HG02870 (cell line): Measurements from ENCODE around the gene NOTCH3.

Experiments used
- ATAC-seq: cut with Tn5 transposase; IDR thresholded peaks from one replicate; pipeline ENCODE4 v1.9.1; 2021; ENCODE audit warnings: mild to moderate bottlenecking, moderate library complexity; ENCODE audit not compliant: unreplicated experiment

Gene NOTCH3

DNA sequence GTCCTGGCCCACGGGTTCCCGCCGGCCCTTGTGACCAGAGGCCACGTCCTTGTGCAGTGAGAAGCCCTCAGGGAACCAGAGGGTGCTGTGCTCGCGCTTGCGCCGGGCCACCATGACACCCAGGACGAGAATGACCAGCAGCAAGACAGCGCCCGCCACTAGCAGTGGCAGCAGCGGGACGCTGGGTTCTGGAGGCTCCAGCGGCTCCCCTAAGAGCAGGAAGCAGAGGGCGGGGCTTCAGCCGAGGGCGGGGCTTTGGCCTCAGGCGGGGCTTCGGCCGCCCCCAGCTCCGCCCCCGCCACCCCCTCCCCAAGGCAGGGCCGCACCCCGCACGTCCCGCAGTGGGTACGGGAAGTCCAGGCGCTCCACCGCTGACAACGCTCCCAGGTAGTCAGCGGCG is 30.4 kb downstream of the NOTCH3 start:
- ATAC-seq = no peak

DNA sequence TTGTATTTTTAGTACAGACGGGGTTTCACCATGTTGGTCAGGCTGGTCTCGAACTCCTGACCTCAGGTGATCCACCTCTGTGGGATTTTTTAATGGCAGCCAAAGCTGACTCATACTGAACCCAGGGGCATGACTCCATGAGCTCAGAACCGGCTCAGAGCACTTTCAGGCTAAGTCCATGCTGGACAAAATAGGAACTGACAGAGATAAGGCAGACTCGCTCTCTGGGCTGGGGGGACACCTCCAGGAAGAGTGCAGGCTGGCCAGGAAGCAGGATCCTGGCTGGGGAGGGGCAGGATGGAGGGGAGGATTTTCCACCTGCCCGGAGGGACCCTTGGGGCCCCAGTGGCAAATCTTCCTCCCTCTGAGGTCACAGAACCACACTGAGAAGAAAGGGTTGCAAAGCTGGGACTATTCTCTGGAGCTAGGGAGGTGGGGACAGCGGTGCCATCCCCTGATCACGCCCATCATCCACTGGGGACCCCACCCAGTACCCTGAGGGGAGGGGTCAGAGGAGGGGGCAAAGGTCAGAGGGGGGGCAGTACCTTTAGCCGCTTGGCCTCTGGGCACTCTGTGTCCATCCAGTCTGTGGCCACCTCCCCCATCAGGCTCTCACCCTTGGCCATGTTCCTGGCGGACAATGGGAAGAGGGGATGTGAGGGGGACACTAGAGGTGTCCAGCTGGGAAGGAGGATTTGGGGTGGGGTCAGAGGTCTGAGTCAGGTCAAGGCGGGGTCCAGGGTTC is 31.1 kb downstream of the NOTCH3 start:
- ATAC-seq = no peak

DNA sequence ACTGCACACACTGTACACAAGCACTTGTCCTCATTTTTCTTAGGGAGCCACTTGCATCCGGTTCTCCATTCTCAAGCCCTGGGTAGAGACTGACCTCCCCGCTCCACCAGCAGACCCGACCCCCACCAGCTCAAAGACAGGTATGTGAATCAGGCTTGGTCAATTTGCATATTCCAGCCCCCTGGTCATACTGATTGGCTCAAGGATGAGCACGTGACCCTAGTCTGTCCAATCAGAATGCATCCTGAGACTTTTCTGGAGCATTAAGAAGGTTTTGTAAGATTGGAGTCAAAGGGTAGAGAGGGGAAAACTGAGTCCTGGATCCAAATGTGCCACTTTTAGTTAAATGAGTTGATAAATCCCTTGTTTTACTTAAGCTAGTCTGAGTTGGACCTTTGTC is 34.1 kb downstream of the NOTCH3 start:
- ATAC-seq = no peak

DNA sequence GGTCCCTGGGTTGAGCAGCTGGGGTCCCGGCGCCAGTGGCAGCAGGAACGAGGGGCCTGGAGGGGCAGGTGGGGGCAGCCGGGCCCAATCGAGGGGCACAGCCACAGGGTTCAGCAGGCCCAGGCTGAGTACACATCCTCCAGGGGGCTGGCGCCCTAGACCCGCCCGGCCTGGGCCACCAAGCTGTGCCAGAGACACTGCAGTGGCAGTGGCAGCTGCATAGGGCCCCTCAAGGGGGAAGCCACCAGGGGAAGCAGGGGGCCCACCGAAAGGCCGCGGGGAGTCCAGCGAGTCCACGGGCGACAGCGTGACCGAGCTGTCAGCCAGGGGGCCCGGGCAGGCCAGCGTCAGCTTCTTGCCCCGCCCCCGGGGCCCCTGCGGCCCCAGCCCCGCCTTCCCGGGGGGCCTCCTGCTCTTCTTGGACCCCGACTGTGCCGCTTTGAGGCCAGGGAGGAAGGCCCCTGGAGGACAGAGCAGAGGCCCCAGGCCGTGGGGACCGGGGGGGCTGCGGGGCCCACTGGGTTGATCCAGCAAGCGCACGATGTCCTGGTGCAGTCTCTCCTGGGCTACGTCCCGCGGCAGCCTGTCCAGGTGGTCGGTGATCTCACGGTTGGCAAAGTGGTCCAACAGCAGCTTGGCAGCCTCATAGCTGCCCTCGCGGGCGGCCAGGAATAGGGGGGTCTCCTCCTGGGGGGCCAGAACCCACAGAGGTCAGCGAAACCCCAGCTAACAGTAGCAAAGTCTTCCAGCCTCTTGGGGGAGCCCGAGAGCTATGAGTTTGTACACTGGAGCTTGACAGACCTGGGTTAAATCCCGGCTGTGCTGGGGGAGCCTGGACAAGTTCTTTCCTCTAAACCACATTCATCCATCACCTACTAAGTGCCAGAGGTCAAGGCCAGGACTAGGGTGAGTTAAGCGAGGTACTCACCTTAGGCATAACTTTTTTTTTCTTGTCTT is 39.5 kb downstream of the NOTCH3 start:
- ATAC-seq = no peak

DNA sequence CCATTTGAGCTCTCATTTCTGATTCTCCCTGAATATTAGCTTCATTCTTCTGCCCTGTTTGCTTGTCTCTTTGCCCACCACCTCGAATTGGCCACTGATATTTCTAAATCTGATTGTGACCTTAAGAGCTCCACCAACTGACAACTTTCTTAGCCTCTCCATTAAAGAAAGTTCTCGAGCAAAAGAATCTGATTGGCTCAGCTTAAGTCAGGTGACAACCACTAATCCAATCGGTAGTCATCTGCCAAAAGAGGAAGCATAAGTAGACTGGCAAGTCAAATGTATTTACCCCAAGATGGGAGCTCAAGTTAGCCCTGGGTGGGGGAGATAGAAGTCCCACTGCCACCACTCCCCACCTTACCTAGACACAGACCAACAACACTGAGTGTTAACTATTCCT is 41.5 kb downstream of the NOTCH3 start:
- no peak for ATAC-seq

DNA sequence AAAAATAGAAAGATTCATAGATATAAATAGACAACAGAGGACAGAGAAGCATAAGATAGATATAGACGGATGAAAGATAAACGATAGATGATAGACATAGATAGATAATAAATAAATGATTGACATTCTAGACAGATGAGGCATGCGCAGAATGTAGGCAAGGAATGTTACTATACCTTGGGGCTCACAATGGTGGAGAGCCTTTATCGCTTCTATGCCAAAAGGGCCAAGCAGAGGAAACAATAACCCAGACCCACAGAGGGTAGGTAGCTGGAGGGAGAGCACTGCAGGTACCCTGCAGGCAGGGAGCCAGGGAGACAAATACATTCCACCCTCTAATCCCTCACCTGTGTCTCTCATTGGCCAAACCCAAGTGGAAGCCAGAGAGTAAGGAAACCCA is 44.4 kb downstream of the NOTCH3 start:
- ATAC-seq = no peak

DNA sequence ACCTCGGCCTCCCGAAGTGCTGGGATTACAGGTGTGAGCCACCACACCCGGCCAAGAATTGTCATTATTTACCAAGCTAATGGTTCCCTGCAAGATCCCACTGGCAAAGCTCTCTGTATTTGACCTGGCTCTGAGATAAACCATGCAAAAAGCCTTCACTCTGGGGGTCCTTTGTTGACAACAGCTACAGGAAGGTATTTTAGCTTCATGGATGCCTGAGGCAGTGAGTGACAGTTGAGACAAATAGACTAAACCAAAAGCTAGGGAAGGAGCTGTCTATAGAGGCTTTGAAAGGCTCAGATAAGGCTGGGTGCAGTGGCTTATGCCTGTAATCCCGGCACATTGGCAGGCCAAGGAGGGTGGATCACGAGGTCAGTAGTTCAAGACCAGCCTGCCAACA is 45.5 kb downstream of the NOTCH3 start:
- ATAC-seq = no peak

DNA sequence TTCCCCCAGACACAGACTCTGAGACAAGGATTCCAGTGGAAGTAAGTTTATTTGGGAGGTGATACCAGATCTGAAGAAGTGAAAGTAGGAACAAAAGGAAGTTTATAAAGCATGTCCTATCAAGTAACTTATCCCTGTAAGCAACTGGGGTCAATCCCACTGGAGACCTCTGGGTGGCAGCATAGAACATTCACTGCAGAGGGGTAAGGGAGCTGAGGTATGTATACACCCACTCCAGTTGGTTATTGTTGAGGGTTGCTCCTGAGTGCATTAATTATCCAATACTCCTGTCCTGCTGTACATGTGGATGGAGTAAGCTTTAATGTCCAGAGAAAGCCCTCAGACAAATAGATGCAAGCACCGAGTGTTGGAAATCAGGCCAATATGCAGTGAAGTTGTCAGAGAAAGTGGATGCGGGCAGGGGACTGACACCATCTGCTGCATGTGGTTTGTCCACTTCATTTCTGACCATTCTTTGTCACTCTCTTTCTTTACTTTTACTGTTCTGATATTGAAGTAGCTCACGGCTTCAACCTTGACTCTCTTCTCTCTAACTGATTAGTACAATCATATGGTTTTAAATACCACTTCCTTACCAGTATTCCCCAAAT is 46.7 kb downstream of the NOTCH3 start:
- no peak for ATAC-seq

DNA sequence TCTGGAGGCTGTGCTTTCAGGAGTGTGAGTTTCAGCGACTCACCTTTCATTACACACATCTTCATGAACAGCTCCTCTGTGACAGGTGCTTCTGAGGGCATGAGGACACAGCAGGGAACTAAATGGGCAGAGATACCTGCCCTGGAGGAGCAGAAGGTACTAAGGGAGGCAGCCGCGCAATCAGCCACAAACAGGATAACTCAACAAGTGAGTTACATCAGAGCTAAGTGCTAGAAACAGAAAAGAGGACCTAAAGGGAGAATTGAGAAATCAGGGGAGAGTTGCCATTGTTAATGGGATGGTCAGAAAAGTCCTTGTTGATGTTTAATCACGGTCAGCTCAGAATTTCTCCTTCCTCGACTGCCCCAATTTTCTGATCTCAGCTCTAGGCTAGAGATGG is 51.1 kb downstream of the NOTCH3 start:
- ATAC-seq = no peak

DNA sequence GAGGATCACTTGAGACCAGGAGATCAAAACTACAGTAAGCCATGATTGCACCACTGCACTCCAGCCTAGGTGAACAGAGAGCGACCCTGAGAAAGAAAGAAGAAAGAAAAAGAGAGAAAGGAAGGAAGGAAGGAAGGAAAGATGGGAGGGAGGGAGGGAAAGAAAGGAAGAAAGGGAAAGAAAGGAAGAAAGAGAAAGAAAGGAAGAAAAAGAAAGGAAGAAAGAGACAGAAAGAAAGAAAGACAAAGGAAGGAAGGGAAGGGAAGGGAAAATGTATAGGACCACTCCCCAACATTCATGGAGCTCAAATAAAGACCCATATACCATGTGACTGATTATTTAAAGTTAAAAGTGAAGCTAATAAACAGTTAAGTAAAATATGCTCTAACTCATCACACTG is 53.7 kb downstream of the NOTCH3 start:
- ATAC-seq = no peak

DNA sequence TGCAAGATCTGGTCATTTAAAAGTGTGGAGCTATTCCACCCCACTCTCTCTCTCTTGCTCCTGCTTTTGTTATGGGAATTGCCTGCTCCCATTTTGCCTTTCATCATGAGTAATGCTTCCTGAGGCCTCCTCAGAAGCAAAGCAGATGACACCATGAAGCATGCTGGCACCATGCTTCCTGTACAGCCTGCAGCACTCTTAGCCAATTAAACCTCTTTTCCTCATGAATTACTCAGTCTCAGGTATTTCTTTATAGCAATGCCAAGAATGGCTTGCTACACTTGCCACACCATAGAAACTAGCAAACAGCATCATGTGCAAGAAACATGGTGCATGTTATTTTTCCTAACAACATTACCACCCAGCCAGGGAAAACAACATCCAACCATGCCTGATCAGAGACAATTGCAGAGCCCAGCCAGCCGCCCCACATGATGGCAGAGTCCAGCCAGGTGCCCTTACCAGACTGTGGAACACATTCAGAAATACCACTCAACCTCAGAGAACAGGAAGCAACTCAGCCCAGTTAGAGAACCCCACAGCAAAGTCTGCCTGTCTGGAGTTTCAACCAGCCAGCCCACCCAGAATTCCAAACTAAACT is 56.6 kb downstream of the NOTCH3 start:
- no peak for ATAC-seq

DNA sequence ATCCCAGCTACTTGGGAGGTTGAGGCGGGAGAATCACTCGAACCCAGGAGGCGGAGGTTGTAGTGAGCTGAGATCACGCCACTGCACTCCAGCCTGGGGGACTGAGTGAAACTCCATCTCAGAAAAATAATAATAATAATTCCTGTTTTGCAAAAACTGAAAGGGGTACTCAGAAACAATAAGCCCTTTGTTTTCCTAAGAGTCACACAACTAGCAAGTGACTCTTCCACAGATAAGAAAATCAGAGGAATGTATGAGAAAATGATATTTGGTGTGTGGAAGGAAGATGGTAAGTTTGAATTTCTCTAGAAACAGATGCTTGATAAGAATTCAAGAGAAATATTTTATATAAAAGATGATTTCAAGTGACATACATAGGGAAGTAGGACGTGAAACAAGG is 58.5 kb downstream of the NOTCH3 start:
- ATAC-seq = no peak

DNA sequence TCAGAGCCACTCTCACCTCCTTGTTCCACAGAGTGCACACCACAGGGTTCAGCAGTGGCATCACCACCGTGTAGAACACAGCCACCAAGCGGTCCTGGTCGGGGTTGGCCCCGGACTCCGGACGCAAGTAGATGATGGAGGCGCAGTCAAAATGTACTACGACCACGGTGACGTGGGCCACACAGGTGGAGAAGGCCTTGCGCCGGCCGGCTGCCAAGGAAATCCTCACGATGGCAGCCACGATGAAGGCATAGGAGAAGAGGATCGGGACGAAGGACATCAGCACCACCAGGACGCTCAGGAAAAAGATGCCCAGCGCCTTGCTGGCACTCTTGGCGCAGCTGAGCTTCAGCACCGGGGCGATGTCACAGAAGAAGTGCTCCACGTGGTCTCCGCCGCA is 59.7 kb downstream of the NOTCH3 start:
- ATAC-seq = no peak

DNA sequence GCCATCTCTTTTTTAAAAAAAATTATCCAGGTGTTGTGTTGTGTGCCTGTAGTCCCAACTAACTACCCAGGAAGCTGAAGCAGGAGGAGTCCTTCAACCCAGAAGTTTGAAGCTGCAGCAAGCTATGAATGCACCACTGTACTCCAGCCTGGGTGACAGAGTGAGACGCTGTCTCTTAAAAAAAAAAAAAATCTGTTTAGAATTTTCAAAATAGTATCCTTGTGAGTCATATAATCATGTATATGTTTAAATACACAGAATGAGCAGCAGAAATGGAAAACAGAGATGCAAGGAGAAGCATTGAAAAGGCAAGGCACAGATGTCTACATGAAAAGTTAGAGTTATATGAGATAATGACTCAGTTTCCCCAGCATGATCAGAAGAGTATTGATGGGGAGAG is 62.4 kb downstream of the NOTCH3 start:
- no peak for ATAC-seq

DNA sequence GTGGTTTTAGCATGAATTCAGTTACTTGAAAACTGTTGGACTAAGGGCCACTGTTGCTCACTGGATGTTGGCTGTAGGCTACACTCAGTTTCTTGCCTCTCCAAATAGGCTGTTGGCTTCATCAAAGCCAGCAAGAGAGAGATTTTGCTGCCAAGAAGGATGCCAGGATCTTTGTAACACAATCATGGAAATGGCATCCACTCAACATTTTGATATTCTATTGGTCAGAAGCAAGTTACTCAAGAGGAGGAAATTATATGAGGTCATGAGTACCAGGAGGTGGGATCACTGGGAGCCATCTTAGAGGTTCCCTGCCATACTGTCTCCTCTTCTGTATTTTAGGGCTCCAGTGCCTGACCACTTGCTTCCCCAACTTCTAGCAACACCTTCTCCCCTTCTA is 63.0 kb downstream of the NOTCH3 start:
- ATAC-seq = no peak

DNA sequence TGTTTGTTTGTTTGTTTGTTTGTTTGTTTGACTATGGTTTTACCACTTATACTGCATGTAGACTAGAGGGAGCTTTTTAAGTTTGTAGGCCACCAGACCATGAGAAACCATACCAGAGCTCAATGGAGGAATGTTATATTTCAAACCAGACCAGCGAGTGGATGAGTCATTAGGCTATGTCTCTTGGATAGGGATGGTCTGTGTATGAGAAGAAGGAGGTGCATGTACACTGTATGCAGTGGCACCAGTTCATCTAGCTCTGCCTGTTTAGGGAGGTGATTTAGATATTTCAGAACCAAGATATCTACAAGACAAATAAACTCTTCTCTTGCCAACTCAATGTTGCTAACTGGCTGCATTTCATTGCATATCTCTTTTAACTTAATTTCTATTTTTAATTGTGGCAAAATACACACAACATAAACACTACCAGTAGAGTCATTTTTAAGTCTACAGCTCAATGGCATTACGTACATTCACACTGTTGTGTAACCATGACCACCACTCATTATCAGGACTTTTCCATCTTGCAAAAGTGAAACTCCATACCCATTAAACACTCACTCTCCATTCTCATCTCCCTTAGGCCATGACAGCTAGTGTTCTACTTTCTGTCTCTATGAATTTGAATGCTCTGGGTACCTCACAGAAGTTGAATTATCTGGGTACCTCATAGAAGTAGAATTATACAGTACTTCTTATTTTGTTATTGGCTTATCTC is 64.4 kb downstream of the NOTCH3 start:
- no peak for ATAC-seq

DNA sequence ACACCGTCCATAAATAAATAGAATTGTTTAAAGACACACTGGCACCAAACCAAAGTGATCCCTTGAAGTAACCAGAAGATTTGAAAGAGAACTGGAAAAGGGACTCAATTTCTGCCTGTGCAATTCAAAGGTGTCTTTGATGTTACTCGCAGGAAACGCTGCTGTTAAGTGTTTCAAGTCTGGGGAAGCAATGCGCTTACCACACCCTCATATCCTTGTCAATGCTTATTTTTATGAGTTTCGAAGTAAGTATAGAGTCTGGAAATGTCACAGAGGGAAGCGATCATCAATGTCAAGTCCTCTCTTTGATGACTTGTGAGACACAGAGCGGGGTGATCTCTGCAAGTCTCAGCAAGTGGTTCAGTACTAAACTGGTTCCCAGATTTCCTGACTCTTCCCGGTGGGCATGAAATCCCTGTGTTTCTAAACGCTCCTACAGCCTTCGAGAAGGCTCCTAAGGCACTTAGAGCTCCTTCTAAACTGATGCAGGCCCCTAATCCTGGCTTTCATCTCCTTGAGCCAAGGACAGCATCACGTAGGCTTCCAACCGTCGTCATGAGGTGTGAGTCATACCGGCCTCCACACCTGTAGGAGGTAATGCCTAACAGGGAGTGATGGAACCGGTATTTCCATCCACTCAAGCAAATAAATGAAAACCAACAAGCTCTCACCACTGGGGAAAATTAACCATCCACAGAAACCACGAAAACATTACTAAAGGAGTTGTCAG is 70.8 kb downstream of the NOTCH3 start:
- no peak for ATAC-seq

DNA sequence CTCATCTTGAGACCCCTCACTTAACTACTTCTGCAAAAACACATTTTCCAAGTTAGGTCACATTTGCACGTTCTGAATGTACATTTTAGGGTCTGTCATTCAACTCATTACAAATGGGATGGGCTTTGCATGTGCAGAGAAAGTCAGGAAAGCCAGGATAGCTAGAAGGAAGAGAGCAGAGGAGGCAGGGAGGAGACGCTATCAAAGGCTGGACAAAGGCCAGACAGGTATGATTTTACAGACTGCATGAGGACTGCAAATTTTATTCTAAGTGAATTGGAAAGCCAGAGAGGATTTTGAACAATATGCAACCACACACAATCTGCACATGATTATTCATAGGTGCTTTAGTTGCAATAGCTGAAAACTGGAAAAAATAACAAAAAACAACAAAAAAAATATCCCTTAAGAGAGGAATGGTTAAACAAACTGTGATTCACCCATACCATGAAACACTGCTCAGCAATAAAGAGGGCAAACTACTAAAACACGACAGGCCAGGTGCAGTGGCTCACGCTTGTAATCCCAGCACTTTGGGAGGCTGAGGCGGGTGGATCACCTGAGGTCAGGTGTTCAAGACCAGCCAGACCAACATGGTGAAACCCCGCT is 72.5 kb downstream of the NOTCH3 start:
- ATAC-seq = no peak

DNA sequence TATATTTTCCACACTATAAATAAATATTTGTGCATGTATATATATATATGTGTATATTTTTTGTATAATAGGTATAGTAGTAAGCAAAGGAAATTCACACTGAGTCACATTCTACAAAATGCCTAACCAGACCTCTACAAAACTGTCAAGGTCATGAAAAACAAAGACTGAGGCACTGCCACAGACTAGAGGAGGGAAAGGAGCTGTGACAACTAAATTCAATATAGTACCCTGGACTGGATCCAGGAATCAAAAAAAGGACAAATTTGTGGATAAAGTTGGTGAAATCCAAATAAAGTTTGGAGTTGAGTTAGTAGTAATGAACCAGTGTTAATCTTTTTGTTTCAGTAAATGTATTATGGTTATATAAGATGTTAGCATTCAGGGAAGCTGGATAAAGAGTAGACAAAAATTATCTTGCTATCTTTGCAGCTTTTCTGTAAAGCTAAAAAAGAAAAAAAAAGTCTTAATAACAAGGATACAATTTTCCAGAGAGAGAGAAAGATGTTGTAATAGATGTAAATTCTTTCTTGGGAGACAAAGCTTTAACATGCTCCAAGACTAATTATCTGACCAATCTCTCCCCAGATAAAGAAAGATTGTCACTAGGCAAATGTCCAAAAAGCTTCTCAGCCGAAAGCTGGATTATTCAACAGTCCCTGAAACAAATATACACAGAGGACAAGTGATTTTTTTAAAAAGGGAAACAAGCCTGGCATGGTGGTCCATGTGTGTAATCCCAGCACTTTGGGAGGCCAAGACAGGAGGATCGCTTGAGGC is 74.5 kb downstream of the NOTCH3 start:
- no peak for ATAC-seq
